ENCODE results near the gene LIMS2.

GRCh38 chr2:127651971-127652550 lies 23.3 kb downstream of the LIMS2 start:
- TF ChIP-seq, protein P1, sequence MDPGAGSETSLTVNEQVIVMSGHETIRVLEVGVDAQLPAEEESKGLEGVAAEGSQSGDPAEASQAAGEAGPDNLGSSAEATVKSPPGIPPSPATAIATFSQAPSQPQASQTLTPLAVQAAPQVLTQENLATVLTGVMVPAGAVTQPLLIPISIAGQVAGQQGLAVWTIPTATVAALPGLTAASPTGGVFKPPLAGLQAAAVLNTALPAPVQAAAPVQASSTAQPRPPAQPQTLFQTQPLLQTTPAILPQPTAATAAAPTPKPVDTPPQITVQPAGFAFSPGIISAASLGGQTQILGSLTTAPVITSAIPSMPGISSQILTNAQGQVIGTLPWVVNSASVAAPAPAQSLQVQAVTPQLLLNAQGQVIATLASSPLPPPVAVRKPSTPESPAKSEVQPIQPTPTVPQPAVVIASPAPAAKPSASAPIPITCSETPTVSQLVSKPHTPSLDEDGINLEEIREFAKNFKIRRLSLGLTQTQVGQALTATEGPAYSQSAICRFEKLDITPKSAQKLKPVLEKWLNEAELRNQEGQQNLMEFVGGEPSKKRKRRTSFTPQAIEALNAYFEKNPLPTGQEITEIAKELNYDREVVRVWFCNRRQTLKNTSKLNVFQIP (CRISPR knock-in tag; IDR thresholded peaks at IDR 0.05; ENCODE audit: borderline replicate concordance, low read depth): no peak
- TF ChIP-seq SNAI2 (CRISPR knock-in tag; IDR thresholded peaks at IDR 0.05) (peak; percentile 13; the same call in 1 of the 2 replicates), ZFP30 (CRISPR knock-in tag; IDR thresholded peaks at IDR 0.05) (no peak), RARB (CRISPR knock-in tag; IDR thresholded peaks at IDR 0.05) (no peak)
